Astrocyte (in vitro differentiated cells and primary cell): Measurements from ENCODE around the gene RPS10. TPM values are rescaled to one million over a fixed set of nuclear protein-coding genes. Genes with fewer than 3 reads are reported as not detected.

Source experiments
- DNase-seq: peaks from one replicate; pipeline ENCODE4 v3.0.0-alpha.2; 2010; ENCODE audit warnings: low read depth
- FAIRE-seq: peaks from 2 replicates; lab custom pipeline; 2011; peaks lifted over from hg19 to GRCh38; lab: Jason Lieb, UNC
- H2AFZ ChIP-seq: 2 replicates; pipeline ENCODE4 v1.6.0; 2012; ENCODE audit warnings: low read depth, low read length, inconsistent platforms
- H3K27ac ChIP-seq: 2 replicates; pipeline ENCODE4 v1.5.1; 2011; ENCODE audit warnings: low read depth, low read length, inconsistent platforms
- H3K27me3 ChIP-seq: 2 replicates; pipeline ENCODE4 v1.6.0; 2011; ENCODE audit warnings: low read length, inconsistent platforms; ENCODE audit not compliant: insufficient read depth
- H3K36me3 ChIP-seq: 2 replicates; pipeline ENCODE4 v1.5.1; 2011; ENCODE audit warnings: low read length, inconsistent platforms; ENCODE audit not compliant: insufficient read depth
- H3K4me1 ChIP-seq: 2 replicates; pipeline ENCODE4 v1.5.1; 2011; ENCODE audit warnings: low read length, inconsistent platforms; ENCODE audit not compliant: insufficient read depth
- H3K4me2 ChIP-seq: 2 replicates; pipeline ENCODE4 v1.6.0; 2012; ENCODE audit warnings: low read length, inconsistent platforms
- H3K4me3 ChIP-seq: 2 replicates; pipeline ENCODE4 v1.5.1; 2011; ENCODE audit warnings: low read depth, mild to moderate bottlenecking, low read length, inconsistent platforms; ENCODE audit not compliant: insufficient read depth
- H3K79me2 ChIP-seq: 2 replicates; pipeline ENCODE4 v1.6.0; 2012; ENCODE audit warnings: mild to moderate bottlenecking, low read length, inconsistent platforms; ENCODE audit not compliant: insufficient read depth
- H3K9ac ChIP-seq: 2 replicates; pipeline ENCODE4 v1.6.0; 2012; ENCODE audit warnings: mild to moderate bottlenecking, low read length, inconsistent platforms
- H3K9me3 ChIP-seq: 2 replicates; pipeline ENCODE4 v1.5.1; 2012; ENCODE audit warnings: low read depth, mild to moderate bottlenecking, low read length, inconsistent platforms; ENCODE audit not compliant: insufficient read depth
- H4K20me1 ChIP-seq: 2 replicates; pipeline ENCODE4 v1.6.0; 2012; ENCODE audit warnings: low read length, inconsistent platforms; ENCODE audit not compliant: insufficient read depth
- H3K27ac Mint-ChIP-seq: one replicate; pipeline ENCODE4 v1.8.0; 2021; ENCODE audit warnings: mild to moderate bottlenecking, mixed read lengths; ENCODE audit not compliant: unreplicated experiment
- H3K27me3 Mint-ChIP-seq: one replicate; pipeline ENCODE4 v1.8.0; 2021; ENCODE audit warnings: low read depth, mixed read lengths; ENCODE audit not compliant: unreplicated experiment
- H3K36me3 Mint-ChIP-seq: one replicate; pipeline ENCODE4 v1.8.0; 2021; ENCODE audit warnings: low read depth, mixed read lengths; ENCODE audit not compliant: unreplicated experiment
- H3K4me1 Mint-ChIP-seq: one replicate; pipeline ENCODE4 v1.8.0; 2021; ENCODE audit warnings: low read depth, mixed read lengths; ENCODE audit not compliant: unreplicated experiment
- H3K4me3 Mint-ChIP-seq: one replicate; pipeline ENCODE4 v1.8.0; 2021; ENCODE audit warnings: mild to moderate bottlenecking, moderate library complexity, mixed read lengths; ENCODE audit not compliant: unreplicated experiment
- H3K9me3 Mint-ChIP-seq: one replicate; pipeline ENCODE4 v1.8.0; 2021; ENCODE audit warnings: mild to moderate bottlenecking, mixed read lengths; ENCODE audit not compliant: unreplicated experiment
- EZH2 ChIP-seq: IDR thresholded peaks from 2 replicates; pipeline ENCODE4 v1.6.1; 2012; ENCODE audit warnings: mild to moderate bottlenecking, low read length, inconsistent platforms; ENCODE audit not compliant: insufficient read depth
- total RNA-seq: library from RNA; stranded (reverse); gene quantifications from 2 replicates; pipeline ENCODE4 v1.2.1, GENCODE V29; 2021
- TF ChIP-seq, protein P1 (sequence below): IDR thresholded peaks from 2 replicates; pipeline ENCODE4 v1.5.1; 2011; ENCODE audit warnings: low read depth, mild to moderate bottlenecking, inconsistent platforms, low read length, moderate library complexity; ENCODE audit not compliant: insufficient read depth

The RPS10 gene
- total RNA-seq, 1 donor from 2014 or later, result 1,326 TPM

DNA sequence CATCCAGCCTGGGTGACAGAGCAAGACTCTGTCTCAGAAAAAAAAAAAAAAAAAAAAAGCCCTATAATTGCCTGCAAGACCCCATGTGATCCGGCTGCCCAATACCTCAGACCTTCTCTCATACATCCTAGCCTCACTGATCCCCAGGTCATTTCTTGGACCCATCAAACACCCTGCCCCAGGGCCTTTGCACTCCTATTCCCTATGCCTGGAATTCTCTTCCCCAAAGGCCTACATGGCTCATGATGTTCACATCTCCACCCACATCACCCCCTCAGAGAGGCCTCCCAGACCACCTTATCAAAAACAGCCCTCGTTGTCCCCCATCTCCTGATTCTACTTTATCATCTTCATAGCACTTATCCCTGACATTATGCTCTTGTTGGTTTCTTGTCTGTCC is 48.9 kb upstream of the RPS10 start:
- no peaks in the 10 kb centered on the region for H3K4me1 ChIP-seq
- H3K27ac Mint-ChIP-seq, result no peak overlapping the region
- H3K36me3 Mint-ChIP-seq, result peaks cover 2% of the 10 kb centered on the region
- H3K4me1 Mint-ChIP-seq, result no peaks in the 10 kb centered on the region
- H3K27ac ChIP-seq, result no peak overlapping the region
- no peak overlapping the region for H3K4me3 Mint-ChIP-seq
- FAIRE-seq (no peak), DNase-seq (no peak)
- H3K9ac ChIP-seq, result no peak overlapping the region
- TF ChIP-seq, protein P1, sequence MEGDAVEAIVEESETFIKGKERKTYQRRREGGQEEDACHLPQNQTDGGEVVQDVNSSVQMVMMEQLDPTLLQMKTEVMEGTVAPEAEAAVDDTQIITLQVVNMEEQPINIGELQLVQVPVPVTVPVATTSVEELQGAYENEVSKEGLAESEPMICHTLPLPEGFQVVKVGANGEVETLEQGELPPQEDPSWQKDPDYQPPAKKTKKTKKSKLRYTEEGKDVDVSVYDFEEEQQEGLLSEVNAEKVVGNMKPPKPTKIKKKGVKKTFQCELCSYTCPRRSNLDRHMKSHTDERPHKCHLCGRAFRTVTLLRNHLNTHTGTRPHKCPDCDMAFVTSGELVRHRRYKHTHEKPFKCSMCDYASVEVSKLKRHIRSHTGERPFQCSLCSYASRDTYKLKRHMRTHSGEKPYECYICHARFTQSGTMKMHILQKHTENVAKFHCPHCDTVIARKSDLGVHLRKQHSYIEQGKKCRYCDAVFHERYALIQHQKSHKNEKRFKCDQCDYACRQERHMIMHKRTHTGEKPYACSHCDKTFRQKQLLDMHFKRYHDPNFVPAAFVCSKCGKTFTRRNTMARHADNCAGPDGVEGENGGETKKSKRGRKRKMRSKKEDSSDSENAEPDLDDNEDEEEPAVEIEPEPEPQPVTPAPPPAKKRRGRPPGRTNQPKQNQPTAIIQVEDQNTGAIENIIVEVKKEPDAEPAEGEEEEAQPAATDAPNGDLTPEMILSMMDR, result no peak
- no peak for TF ChIP-seq EZH2
- H3K9me3 ChIP-seq, result no peaks in the 10 kb centered on the region
- H3K27me3 Mint-ChIP-seq, result peaks cover 14% of the 10 kb centered on the region
- no peaks in the 10 kb centered on the region for H3K79me2 ChIP-seq
- no peak overlapping the region for H3K4me3 ChIP-seq
- no peak overlapping the region for H2AFZ ChIP-seq
- H3K4me2 ChIP-seq, result no peak overlapping the region
- H3K9me3 Mint-ChIP-seq, result peaks cover 13% of the 10 kb centered on the region
- no peaks in the 10 kb centered on the region for H3K27me3 ChIP-seq
- no peaks in the 10 kb centered on the region for H3K36me3 ChIP-seq
- H4K20me1 ChIP-seq, result no peaks in the 10 kb centered on the region

DNA sequence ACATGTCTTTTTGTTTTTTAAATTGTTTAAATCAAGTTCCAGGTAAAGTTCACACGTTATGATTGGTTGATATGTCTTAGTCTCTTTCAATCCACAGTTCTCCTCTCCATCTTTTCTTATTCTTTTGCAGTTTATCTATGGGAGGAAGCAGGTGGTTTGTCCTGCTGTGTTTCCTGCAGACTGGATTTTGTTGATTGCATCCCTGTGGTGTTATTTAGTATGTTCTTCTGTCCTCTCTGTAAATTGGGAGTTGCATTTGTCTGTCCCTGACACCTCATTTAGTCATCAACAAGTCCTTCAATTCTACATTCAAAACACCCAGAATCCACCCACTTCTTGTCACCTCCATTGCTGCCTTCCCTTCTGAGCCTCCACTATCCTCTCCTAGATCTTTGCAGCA is 48.1 kb upstream of the RPS10 start:
- Histone ChIP-seq H3K9ac (no peak overlapping the region), H2AFZ (no peak overlapping the region), H3K36me3 (no peaks in the 10 kb centered on the region), H3K4me1 (no peaks in the 10 kb centered on the region), H4K20me1 (no peaks in the 10 kb centered on the region), H3K27ac (no peak overlapping the region), H3K27me3 (no peaks in the 10 kb centered on the region), H3K79me2 (no peaks in the 10 kb centered on the region), H3K4me3 (no peak overlapping the region), H3K9me3 (no peaks in the 10 kb centered on the region), H3K4me2 (no peak overlapping the region)
- peaks cover 14% of the 10 kb centered on the region for H3K27me3 Mint-ChIP-seq
- no peak overlapping the region for H3K27ac Mint-ChIP-seq
- peaks cover 2% of the 10 kb centered on the region for H3K36me3 Mint-ChIP-seq
- peaks cover 13% of the 10 kb centered on the region for H3K9me3 Mint-ChIP-seq
- no peak overlapping the region for H3K4me3 Mint-ChIP-seq
- no peaks in the 10 kb centered on the region for H3K4me1 Mint-ChIP-seq
- FAIRE-seq, result no peak
- TF ChIP-seq EZH2, result no peak
- TF ChIP-seq, protein P1, result no peak
- DNase-seq, result no peak

DNA sequence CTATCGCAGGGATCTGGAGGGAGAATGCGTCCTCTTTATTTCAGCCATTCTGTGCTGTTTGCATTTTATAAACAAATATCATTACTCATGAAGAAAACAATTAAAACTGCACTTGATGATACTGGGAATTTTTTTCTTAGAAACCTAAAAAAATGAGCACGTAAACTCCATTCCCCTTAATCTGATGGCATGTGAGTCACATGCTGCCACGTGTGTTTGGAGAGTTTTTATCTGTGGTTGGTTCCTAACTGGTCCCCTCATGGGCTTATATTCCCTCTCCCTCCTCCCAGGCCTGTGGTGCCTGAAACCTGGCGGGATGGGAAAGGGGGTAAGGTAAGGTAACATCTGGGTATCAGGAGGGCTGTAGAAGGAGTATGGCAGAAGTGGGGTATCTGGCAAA is 46.6 kb upstream of the RPS10 start:
- no peak overlapping the region for H3K27ac Mint-ChIP-seq
- H3K9me3 Mint-ChIP-seq, result peaks cover 13% of the 10 kb centered on the region
- FAIRE-seq, result no peak

More for the DNA sequence above, 46.6 kb upstream of the RPS10 start:
- no peak for DNase-seq
- H3K36me3 Mint-ChIP-seq, result peaks cover 2% of the 10 kb centered on the region
- no peak overlapping the region for H3K4me3 Mint-ChIP-seq
- no peak overlapping the region for H3K9ac ChIP-seq
- no peaks in the 10 kb centered on the region for H3K79me2 ChIP-seq
- H3K27me3 Mint-ChIP-seq, result peaks cover 23% of the 10 kb centered on the region
- H3K36me3 ChIP-seq, result no peaks in the 10 kb centered on the region
- no peaks in the 10 kb centered on the region for H4K20me1 ChIP-seq
- no peak overlapping the region for H3K4me3 ChIP-seq
- no peak overlapping the region for H3K4me2 ChIP-seq
- H3K4me1 Mint-ChIP-seq, result no peaks in the 10 kb centered on the region
- no peak overlapping the region for H2AFZ ChIP-seq
- no peak overlapping the region for H3K27ac ChIP-seq
- H3K9me3 ChIP-seq, result no peaks in the 10 kb centered on the region
- H3K4me1 ChIP-seq, result no peaks in the 10 kb centered on the region
- no peak for TF ChIP-seq EZH2
- TF ChIP-seq, protein P1, result no peak
- no peaks in the 10 kb centered on the region for H3K27me3 ChIP-seq
